Bone marrow (tissue), 2 donors: Measurements from ENCODE around the gene TP73.

Source experiments
- DNase-seq, 2 donors: peaks; one replicate each; lab custom pipeline; 2025; lab: John Stamatoyannopoulos, UW

TP73 gene

DNA sequence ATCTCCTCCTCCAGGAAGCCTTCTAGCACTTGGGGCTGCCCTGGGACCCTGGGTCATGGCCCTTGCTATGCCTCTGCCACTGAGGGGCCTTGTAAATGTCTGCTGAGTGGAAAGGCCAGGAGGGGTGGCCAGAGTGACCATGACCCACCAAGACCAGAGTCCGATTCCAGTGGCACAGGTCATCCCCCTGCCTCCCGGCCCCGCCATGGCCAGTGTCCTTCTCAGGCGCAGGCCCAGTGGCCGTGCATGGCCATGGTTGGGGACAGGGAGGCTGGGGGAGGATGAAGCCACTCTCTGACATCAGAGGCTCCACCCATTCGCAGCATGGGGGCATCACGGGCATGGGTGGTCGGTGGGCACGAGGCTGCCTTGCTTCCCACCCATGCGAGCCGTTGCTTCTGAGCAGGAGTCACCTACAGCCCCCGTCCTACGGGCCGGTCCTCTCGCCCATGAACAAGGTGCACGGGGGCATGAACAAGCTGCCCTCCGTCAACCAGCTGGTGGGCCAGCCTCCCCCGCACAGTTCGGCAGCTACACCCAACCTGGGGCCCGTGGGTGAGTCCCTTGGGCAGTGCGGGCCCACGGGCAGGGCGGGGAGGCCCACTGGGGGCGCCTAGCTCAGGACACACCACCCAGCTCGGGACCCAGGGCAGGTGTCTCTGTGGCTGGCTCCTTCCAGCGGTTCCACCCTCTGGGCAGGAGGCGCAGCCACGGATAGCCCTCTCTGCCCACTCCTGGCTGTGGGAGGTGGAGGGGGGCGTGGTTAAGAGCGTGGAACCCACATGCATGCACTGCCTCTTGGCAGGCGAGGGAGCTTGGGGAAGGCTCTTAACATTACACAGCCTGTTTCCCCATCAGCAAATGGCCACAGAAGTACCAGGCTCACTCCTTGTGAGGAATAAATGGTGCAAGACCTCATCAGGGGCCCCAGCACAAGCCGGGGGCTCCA is 77.6 kb downstream of the TP73 start:
- no peak for DNase-seq

DNA sequence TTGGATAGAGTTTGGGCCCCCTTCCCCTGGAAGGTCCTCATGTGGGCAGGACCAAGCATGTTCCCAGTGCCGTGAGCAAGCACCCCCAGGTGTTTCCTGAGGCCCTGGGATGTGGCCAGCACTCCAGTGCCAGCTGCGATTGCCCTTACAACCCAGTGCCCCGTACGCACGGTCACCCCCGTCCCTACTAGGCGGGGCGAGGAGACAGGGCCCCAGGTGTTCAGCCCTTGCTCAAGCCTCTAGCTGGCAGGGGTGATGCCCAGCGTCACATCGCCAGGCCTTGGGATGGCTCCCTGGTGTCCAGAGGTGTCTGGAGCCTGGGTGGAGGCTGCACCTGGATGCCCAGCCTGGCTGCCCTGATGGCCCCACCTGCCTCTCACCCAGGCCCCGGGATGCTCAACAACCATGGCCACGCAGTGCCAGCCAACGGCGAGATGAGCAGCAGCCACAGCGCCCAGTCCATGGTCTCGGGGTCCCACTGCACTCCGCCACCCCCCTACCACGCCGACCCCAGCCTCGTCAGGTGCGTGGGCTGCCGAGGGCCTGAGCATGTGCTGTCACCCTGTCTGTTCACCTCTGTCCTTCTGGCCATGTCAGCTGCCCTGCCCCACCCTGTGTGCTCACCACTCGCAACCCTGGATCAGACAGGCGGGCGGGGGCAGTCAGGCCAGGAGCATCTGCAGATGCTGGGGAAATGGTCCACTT is 78.4 kb downstream of the TP73 start:
- DNase-seq: no peak

DNA sequence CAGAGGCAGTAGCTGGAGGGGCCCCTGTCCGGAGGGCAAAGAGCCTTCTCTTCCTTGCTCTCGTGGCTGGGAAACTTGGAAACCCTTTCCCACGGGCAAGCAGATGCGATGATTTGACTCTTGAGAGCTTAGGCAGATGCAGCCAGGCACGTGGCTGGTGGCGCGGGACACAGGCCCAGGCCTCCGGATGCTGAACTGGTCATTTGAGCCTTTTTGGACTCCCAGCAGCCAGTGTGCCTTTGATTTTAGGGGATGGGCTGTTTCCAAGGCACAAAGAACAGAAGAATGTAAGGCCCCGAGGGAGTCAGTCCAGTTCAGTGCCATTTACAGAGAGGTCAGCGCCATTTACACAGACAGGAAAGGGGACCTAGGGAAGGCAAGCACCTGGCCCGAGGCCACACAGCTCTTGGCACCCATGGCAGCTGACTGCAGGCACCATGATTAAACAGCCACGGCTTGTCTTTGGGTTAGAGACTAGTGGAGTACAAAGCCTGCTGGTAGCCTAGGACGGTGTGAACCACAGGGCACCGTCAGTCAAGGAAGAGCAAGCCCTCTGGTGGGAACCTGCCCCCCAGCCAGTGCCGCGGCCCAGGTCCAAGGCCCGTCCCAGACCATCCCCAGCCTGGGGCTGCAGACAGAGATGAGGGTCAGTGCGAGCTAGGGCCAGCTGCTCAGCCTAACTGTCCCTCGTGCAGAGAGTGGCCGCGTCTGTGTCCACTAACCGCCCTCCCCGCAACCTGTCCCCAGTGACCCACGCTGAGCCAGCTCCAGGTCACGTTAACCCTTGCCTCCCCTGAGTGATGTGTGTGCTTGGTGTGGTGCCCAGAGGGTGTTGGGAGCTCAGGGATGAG is 79.5 kb downstream of the TP73 start:
- DNase-seq: no peak

DNA sequence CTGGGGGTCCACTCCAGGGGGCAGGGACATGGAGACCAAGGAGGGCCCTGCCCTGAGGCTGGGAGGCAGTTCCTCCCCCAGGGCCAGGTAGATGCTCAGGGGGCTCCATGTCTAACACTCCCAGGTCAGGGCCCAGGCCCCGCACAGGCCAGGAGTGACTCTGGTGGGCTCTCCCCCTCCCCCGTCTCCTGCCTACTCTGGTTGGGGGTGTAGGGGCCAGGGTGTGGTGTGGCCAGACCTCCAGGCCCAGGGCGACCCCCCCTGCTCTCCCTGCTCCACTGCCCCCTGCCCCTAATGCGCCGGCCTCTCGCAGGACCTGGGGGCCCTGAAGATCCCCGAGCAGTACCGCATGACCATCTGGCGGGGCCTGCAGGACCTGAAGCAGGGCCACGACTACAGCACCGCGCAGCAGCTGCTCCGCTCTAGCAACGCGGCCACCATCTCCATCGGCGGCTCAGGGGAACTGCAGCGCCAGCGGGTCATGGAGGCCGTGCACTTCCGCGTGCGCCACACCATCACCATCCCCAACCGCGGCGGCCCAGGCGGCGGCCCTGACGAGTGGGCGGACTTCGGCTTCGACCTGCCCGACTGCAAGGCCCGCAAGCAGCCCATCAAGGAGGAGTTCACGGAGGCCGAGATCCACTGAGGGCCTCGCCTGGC is 80.2 kb downstream of the TP73 start:
- DNase-seq: no peak

DNA sequence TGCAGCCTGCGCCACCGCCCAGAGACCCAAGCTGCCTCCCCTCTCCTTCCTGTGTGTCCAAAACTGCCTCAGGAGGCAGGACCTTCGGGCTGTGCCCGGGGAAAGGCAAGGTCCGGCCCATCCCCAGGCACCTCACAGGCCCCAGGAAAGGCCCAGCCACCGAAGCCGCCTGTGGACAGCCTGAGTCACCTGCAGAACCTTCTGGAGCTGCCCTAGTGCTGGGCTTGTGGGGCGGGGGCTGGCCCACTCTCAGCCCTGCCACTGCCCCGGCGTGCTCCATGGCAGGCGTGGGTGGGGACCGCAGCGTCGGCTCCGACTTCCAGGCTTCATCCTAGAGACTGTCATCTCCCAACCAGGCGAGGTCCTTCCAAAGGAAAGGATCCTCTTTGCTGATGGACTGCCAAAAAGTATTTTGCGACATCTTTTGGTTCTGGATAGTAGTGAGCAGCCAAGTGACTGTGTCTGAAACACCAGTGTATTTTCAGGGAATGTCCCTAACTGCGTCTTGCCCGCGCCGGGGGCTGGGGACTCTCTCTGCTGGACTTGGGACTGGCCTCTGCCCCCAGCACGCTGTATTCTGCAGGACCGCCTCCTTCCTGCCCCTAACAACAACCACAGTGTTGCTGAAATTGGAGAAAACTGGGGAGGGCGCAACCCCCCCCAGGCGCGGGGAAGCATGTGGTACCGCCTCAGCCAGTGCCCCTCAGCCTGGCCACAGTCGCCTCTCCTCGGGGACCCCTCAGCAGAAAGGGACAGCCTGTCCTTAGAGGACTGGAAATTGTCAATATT is 81.0 kb downstream of the TP73 start:
- DNase-seq: no peak

DNA sequence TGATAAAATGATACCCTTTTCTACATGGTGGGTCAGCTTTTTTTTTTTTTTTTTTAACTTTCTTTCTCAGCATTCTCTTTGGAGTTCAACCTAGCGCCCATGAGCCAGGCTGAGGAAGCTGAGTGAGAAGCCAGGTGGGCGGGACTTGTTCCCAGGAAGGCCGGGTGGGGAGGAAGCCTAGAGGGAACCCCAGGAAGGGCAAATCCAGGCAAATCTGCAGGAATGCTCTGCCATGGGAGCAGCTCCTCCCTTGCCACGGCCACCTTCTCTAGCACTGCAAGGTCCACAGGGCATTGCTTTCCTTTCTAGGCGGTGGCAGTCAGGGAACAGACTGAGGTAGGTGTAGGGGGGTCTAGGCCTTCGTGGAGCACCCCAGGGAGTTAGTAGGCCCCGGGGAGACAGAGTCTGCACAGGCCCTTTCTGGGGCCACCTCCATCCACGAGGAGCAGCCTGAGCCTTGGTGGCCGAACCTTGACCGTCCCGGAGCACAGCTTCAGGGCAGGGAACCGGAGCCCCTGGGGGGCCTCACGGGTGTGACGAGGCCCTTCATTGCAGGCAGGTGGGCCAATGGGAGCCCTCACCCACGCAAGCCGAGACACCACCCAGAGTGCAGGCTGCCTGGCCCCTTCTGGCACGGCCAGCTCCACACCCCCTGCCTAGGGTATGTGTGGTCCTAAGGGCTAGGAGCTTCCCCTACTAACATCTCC is 81.7 kb downstream of the TP73 start:
- no peak for DNase-seq

DNA sequence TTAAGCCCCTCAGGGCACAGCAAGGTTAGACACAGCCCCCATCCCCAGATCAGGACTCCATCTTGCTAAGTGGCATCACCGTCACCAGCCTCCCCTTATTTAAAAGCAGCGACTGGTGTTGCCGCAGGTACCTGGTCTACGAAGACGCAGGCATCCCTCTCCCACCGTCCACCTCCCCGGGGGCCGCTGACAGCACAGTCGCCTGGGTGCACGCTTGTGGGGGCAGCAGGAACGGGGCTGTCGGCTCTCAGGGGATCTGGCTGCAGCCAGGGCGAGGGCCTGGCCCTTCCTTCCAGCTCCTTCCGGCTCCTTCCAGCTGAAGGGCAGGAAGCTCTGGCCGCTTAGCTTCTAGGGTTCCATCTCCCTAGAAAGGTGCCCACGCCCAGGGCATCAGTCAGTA is 82.3 kb downstream of the TP73 start:
- no peak for DNase-seq

DNA sequence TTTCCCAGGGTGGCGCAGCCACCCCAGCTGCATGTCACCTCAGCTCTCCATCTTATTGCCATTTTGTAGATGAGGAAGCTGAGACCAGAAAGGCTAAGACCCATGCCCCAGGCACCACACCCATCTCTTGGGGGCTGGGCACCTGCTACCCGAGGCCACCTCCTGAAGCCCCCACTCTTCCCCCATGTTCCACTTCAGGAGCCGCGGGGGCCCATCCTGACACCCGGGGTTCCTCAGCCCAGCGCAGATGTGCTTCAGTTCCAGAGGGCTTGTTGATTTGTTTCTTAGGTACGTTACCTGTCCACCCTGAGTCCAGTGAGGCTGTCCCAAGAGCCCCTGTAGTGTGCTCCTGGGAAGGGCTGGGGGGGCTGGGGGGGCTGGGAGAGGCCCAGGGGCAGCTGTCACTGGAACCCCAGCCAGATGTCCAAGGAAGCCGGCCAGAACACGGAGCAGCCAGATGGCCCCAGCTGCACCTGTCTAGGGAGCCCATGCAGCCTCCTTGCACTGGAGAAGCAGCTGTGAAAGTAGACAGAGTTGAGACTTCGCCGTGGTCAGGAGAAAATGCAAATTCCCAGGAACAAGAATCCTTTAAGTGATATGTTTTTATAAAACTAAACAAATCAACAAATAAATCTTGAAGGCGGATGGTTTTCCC is 82.8 kb downstream of the TP73 start:
- DNase-seq: no peak

DNA sequence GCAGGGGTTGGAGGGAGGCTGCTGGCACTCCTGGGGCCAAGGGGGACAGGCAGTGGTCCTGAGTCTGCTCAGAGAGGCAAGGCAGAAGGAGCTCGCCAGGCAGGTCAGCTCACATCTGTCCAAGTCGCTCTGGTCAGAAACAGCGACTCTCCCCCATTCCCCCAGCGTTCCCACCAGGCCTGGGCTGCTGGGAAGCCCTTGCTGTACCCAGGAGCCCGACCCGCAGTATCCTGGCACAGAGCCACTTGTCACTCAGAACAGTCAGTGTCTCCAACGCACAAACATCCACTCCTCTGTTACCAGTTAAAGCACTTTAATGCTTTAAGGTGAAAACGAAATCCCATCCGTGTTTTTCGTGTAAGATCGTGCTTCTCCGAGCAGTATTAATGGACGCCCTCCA is 83.4 kb downstream of the TP73 start:
- DNase-seq: no peak

DNA sequence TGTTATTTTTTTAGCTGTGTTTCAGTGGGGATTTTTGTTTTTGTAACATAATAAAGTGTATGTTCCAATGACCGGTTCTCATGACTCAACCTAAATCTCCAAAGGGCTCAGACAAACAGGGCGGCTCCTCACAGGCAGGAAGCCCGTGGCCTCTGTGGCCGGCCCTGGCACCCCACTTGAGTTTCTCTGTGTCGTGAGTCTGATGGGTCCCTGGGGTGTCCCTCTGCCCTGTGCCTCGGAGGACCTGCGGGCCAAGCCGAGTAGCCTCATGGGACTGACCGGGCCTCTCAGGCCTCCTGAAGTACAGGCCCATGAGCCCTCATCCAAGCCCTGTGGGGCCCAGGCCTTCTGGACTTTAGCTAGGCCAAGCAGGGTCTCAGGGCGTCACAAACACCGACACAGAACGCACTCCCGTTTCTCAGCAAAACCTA is 83.8 kb downstream of the TP73 start:
- DNase-seq: no peak

DNA sequence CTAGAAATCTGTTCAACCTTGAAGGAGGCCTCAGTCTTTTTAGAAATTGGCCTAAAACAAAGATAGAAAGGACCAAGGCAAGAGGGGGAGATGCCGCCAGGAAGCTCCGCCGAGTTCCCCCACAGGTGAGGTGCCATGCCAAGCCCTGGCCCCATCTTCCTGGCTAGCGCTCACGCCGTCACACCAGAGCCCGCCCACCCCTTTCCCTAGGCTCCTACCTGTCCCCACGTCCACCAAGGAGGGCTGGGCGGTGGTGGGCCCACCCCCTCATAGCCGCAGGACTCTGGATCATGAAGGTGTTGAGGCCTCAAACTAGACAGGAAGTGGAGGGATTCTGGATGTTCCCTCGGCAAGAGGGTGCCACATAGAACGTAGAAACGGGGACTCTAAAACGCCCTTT is 84.4 kb downstream of the TP73 start:
- DNase-seq: no peak

DNA sequence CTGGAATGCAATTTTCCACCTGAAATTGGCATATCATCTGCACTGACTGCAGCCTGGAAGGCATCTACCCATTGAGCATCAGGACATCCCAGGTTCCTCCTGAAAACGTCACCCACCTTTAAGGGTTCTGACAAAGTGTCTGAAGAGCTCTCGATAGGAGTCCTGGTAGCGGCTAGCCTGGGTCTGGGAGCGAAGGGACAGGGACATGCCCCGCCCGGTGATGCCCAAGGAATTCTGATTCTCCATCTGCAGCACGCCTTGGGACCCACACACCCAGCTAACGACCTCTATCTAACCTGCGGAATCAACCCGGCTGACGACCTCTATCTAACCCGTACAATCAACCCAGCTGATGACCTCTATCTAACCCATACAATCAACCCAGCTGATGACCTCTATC is 86.6 kb downstream of the TP73 start:
- no peak for DNase-seq

DNA sequence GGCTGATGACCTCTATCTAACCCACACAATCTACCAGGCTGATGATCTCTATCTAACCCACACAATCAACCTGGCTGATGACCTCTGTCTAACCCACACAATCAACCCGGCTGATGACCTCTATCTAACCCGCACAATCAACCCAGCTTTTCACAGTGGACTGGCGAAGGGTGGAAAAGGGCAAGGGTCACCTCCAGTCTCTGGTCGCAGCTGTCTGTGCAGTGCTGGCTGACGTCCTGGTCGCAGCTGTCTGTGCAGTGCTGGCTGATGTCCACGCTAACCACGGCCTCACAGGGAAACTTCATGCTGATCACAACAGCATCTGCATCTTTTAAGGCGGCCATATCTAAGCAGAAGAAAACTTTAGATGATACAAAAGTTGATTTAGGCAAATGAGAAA is 87.7 kb downstream of the TP73 start:
- DNase-seq: no peak

DNA sequence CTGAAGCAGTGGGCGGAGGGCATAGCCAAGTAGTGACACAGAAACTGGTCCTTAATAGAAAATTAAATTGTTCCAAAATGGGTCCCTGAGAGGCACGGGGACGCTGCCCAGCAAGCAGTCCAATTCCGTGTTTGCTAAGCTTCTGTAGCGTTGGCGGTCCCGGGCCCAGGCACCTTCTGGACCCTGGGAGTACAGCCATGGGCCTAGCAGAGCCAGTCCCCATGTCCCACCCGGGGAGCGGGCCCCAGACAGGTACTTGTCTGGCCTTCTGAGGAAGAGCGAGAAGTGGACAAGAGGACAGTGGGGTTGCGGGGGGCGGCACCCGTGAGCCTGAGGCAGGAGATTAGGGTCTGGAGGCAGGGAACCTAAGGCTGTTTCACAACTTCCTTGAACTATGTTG is 88.4 kb downstream of the TP73 start:
- DNase-seq: no peak

DNA sequence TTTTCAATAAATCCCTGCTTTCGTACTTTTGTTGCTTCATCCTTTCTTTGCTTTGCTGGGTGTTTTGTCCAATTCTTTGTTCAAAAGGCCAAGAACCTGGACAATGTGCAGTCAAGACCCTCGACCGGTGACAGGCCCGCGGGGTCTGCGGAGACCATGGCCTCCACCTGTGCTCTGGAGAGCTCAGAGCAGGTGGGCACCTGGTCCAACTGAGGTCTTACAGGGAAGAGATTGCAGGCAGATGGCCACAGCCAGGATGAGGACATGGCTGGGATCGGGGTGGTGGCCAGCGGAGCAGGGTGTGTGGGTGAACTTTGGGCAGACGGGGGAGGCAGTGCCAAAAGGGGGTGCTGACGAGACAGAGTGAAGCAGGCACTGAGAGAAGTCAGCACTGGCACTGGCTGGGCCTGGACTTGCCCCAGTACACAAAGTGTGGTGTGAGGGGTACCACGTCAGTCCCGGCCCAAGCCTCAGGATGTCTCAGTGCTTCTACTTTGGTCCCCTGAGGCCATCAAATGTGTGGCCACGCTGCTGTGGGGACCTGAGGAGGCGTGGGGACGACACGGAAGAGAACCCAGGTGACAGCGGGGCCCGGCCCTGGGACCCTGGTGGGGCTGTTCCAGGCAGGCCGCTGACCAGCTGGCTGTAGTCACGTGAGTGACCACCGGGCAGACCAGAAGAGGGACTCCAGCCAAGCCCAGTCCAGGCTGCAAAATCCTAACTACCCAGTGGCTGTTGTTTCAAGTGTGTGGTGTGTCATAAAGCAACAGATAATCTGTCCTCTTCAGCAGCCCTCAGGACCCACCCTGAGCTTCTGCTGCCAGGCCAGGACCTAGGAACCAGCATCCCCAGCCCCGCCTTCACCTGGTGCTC is 89.5 kb downstream of the TP73 start:
- DNase-seq: no peak

DNA sequence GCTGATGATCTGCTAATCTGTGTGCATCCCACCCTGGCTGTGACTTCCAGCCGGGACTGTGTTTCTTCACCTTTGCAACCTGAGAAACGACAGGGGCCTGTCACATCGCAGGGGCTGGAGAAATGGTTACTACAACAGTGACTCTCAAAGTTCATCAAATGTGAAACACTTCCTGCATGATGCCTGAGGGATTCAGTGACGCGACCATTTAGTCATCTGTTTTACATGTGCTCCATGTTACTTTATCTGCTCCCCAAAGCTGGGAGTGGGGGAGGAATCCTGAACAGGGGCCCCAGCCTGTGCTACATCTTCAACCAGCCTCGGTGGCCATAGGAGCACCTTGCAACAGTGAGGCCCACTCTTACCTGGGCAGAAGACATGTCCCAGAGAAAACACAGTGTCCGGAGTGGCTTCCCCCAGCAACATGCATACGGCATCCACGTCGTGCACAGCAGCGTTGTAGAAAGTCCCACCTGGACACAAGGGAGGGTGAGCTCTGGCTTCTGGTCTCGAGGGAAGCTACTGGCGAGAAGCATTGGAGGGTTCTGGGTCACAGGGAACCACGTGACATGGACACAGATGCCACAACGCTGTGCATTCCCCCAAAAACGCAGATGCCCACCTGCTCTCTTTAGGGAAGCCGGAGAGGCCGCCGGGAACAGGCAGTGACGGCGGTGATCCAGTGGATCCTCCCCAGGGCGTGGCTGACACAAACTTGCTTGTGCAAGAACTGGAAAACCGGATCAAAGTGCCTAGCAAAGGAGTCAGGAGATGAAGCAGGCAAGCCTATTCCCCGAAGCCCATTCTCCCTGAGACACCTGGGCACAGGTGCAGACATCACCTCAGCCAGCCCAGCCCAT is 90.4 kb downstream of the TP73 start:
- no peak for DNase-seq

DNA sequence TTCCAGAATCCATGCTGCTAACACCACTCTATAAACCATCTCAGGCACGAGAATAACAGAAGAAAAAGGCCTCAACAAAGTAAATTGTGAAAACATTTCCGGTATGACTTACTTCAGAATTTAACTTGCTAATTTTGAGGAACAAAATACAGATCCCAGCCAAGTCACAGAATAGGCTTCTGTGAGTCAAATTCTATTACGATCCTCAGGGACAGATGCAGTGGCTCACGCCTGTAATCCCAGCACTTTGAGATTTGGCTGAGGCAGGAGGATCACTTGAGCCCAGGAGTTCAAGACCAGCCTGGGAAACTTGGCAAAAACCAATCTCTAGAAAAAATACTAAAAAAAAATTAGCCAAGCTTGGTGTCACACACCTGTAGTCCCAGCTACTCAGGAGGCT is 91.1 kb downstream of the TP73 start:
- no peak for DNase-seq

DNA sequence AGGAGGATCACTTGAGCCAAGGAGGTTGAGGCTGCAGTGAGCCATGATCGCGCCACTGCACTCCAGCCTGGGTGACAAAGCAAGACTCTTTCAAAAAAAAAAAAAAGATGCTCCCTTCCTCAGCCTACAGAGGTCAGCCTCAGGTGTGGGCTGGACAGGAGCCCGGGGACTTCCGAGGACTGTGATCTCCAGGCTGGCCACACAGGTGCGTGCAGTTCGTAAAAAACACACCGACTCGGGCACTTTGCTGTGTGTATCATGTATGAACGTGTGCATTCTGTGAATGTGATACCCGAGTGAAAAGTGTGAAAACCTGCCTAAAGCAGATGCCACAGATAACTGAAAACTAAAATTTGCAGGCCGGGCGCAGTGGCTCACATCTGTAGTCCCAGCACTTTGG is 91.5 kb downstream of the TP73 start:
- DNase-seq: no peak
